HepG2 (cell line): ENCODE data around the gene SPINK5. TPM values are rescaled to one million over a fixed set of nuclear protein-coding genes. Genes with fewer than 3 reads are reported as not detected.

Experiments used
- ATAC-seq: fragments of 200-7000 bp; cut with Tn5 transposase; 3 replicates; pipeline ENCODE4 v1.9.1; 2020; ENCODE audit warnings: mild to moderate bottlenecking, moderate library complexity
- BruUV-seq: library from RNA; stranded (reverse); fragments of 400-500 nt; replicated peaks from 2 replicates; lab custom pipeline; 2021; lab: Mats Ljungman, UMichigan
- CTCF ChIA-PET: fragments of 300-600 bp; formaldehyde crosslinking; extraction: SDS; loops from one replicate; lab custom pipeline; 2021; ENCODE audit warnings: low total read pairs, inconsistent platforms, low intra/inter-chr PET ratio; lab: Yijun Ruan, JAX
- POLR2A ChIA-PET: fragments of 350-600 bp; sonication (Branson Sonifier 250); formaldehyde crosslinking; loops from one replicate; lab custom pipeline; 2020; ENCODE audit warnings: antibody characterized with exemption, inconsistent platforms; lab: Yijun Ruan, JAX
- DNase-seq: peaks from one replicate; pipeline ENCODE4 v3.0.0-alpha.2; 2015; ENCODE audit warnings: low spot score
- FAIRE-seq: peaks from 3 replicates; lab custom pipeline; 2011; peaks lifted over from hg19 to GRCh38; lab: Jason Lieb, UNC
- H2AFZ ChIP-seq: one replicate; pipeline ENCODE4 v1.6.1; 2011; ENCODE audit warnings: low read length, inconsistent platforms
- H3K27ac ChIP-seq: fragments of 300-600 bp; 3 replicates; pipeline ENCODE4 v1.8.0; 2011; ENCODE audit warnings: mixed run types, mild to moderate bottlenecking, mixed read lengths, low read length, inconsistent platforms; ENCODE audit not compliant: insufficient read depth; ENCODE audit errors: extremely low read length
- H3K27me3 ChIP-seq, 2 experiments: fragments of 200-600 bp in 1 of 2; 2 replicates in 1 of 2; 3 replicates in 1 of 2; pipeline versions ENCODE4 v1.6.0 to v1.8.0; 2011; ENCODE audit warnings: low read length in 2 of 2, mild to moderate bottlenecking in 2 of 2, moderate library complexity in 2 of 2, inconsistent platforms in 1 of 2; ENCODE audit not compliant: insufficient read depth in 2 of 2, control insufficient read depth in 1 of 2
- H3K36me3 ChIP-seq, 2 experiments: fragments of 200-600 bp in 1 of 2; replicated peaks in 1 of 2; 2 replicates in 1 of 2; 3 replicates in 1 of 2; pipeline versions ENCODE4 v1.5.1 to v1.8.0; 2011; ENCODE audit warnings: low read length in 2 of 2, inconsistent platforms in 1 of 2; ENCODE audit not compliant: insufficient read depth in 2 of 2, control insufficient read depth in 1 of 2
- H3K4me1 ChIP-seq: 2 replicates; pipeline ENCODE4 v1.5.1; 2012; ENCODE audit warnings: low read length, inconsistent platforms; ENCODE audit not compliant: insufficient read depth
- H3K4me2 ChIP-seq: 2 replicates; pipeline ENCODE4 v1.6.0; 2011; ENCODE audit warnings: low read depth, low read length, inconsistent platforms
- H3K4me3 ChIP-seq, 3 experiments: fragments of 200-600 bp in 1 of 3; sonication (generic), shearing (Covaris generic) in 1 of 3; replicated peaks in 1 of 3; 2 replicates each; pipeline ENCODE4 v1.5.1; 2011 to 2016; ENCODE audit warnings: low read length in 3 of 3, inconsistent platforms in 2 of 3, low read depth in 2 of 3, mild to moderate bottlenecking in 2 of 3, control low read depth in 1 of 3, mixed read lengths in 1 of 3; ENCODE audit not compliant: insufficient read depth in 1 of 3
- H3K79me2 ChIP-seq: one replicate; pipeline ENCODE4 v1.6.1; 2011; ENCODE audit warnings: low read length, inconsistent platforms; ENCODE audit not compliant: insufficient read depth
- H3K9ac ChIP-seq: 2 replicates; pipeline ENCODE4 v1.6.0; 2011; ENCODE audit warnings: mild to moderate bottlenecking, low read depth, low read length, inconsistent platforms; ENCODE audit not compliant: insufficient read depth
- H3K9me3 ChIP-seq: 2 replicates; pipeline ENCODE4 v1.5.1; 2012; ENCODE audit warnings: mild to moderate bottlenecking, low read length
- H4K20me1 ChIP-seq: 2 replicates; pipeline ENCODE4 v1.6.0; 2011; ENCODE audit warnings: inconsistent platforms, mild to moderate bottlenecking, low read length, moderate library complexity; ENCODE audit not compliant: insufficient read depth
- IKZF5 ChIP-seq: IDR thresholded peaks from 2 replicates; pipeline ENCODE4 v1.6.1; 2018; ENCODE audit warnings: missing genetic modification reagents, mild to moderate bottlenecking, missing compliant biosample characterization
- IRF2 ChIP-seq: IDR thresholded peaks from 2 replicates; pipeline ENCODE4 v1.6.1; 2018; ENCODE audit warnings: missing genetic modification reagents, missing compliant biosample characterization
- JUN ChIP-seq: sonication (generic); formaldehyde crosslinking; IDR thresholded peaks from 2 replicates; pipeline ENCODE4 v1.4.0; 2020; ENCODE audit warnings: mild to moderate bottlenecking, missing genetic modification reagents
- KDM3A ChIP-seq: IDR thresholded peaks from 2 replicates; pipeline ENCODE4 v1.6.1; 2018; ENCODE audit warnings: low read depth, missing compliant biosample characterization
- MZF1 ChIP-seq: sonication (generic); formaldehyde crosslinking; IDR thresholded peaks from 2 replicates; pipeline ENCODE4 v1.8.1; 2023; ENCODE audit warnings: mild to moderate bottlenecking, missing genetic modification reagents, borderline replicate concordance
- NFKBIZ ChIP-seq: IDR thresholded peaks from 2 replicates; pipeline ENCODE4 v1.6.1; 2018; ENCODE audit warnings: missing genetic modification reagents, missing compliant biosample characterization
- RBM22 ChIP-seq: fragments of 200-400 bp; formaldehyde crosslinking; optimal IDR thresholded peaks from 2 replicates; pipeline ENCODE3; 2017; ENCODE audit warnings: mild to moderate bottlenecking, low read length, moderate library complexity
- RFX1 ChIP-seq: fragments of 450-650 bp; IDR thresholded peaks from 2 replicates; pipeline ENCODE4 v1.6.1; 2017
- RXRB ChIP-seq: IDR thresholded peaks from 2 replicates; pipeline ENCODE4 v1.6.1; 2016; ENCODE audit warnings: borderline replicate concordance, missing genetic modification reagents, missing compliant biosample characterization
- SAFB2 ChIP-seq: sonication (generic); formaldehyde crosslinking; IDR thresholded peaks from 2 replicates; pipeline ENCODE4 v1.5.1; 2020; ENCODE audit warnings: missing genetic modification reagents, low read depth, mild to moderate bottlenecking, borderline replicate concordance
- XRCC5 ChIP-seq: fragments of 200-400 bp; formaldehyde crosslinking; optimal IDR thresholded peaks from 2 replicates; pipeline ENCODE3; 2017; ENCODE audit warnings: mild to moderate bottlenecking, low read length
- ZBTB25 ChIP-seq: IDR thresholded peaks from 2 replicates; pipeline ENCODE4 v1.6.1; 2018; ENCODE audit warnings: missing genetic modification reagents
- ZNF441 ChIP-seq: sonication (generic); formaldehyde crosslinking; IDR thresholded peaks from 2 replicates; pipeline ENCODE4 v1.7.0; 2021; ENCODE audit warnings: missing genetic modification reagents, borderline replicate concordance
- WGBS: methylation state at CpG from one replicate; pipeline ENCODE4 v1.1.6; 2017; ENCODE audit warnings: low lambda C conversion rate; 5-methylcytosine and 5-hydroxymethylcytosine counted together
- in situ Hi-C: cut with HindIII; loops from 2 replicates; pipeline ENCODE4 v1.10.0; 2017; ENCODE audit warnings: low pct_unique_long_range_greater_than_20kb; ENCODE audit not compliant: extremely low pct_ligation_motif_present
- intact Hi-C: fragments of 100-400 bp; cut with micrococcal nuclease; formaldehyde crosslinking; loops from one replicate; pipeline ENCODE4 v1.10.0; 2022; ENCODE audit not compliant: unreplicated experiment
- polyA plus RNA-seq, 8 experiments: library from polyadenylated mRNA; depleted of rRNA in 3 of 8; stranded (reverse) in 7 of 8; unstranded in 1 of 8; fragments of >200 nt; fragmentation: Illumina TruSeq in 4 of 8; extraction: Trizol in 4 of 8; gene quantifications; 2 replicates each; pipeline versions ENCODE4 v1.2.1 to v1.2.3, GENCODE V29; 2011 to 2016; ENCODE audit warnings: low read depth in 4 of 8, missing spikeins in 1 of 8, mixed read lengths in 1 of 8; ENCODE audit not compliant: insufficient read depth in 1 of 8
- total RNA-seq, 5 experiments: library from RNA; depleted of rRNA; stranded (reverse); fragments of >200 nt; fragmentation: Illumina TruSeq; extraction: Trizol; gene quantifications; 2 replicates each; pipeline ENCODE4 v1.2.3, GENCODE V29; 2016; ENCODE audit warnings: low read depth in 1 of 5
- TF ChIP-seq, protein P1 (sequence below): sonication (generic); formaldehyde crosslinking; IDR thresholded peaks from 2 replicates; pipeline ENCODE4 v1.4.0; 2020; ENCODE audit warnings: missing genetic modification reagents, borderline replicate concordance
- TF ChIP-seq, protein P2 (sequence below): sonication (generic); formaldehyde crosslinking; IDR thresholded peaks from 2 replicates; pipeline ENCODE4 v1.9.0; 2022; ENCODE audit warnings: low read depth, missing genetic modification reagents
- TF ChIP-seq, protein P3 (sequence below): sonication (generic); formaldehyde crosslinking; conservative IDR thresholded peaks from 2 replicates; pipeline ENCODE4 v1.5.0; 2020; ENCODE audit warnings: missing genetic modification reagents

SPINK5 gene
- total and polyA plus RNA-seq, 2 of the 13 experiments (the other 11 are each of a cell fraction or from before 2014, with no cell fraction given) = 0.03 TPM; not detected in 1

DNA sequence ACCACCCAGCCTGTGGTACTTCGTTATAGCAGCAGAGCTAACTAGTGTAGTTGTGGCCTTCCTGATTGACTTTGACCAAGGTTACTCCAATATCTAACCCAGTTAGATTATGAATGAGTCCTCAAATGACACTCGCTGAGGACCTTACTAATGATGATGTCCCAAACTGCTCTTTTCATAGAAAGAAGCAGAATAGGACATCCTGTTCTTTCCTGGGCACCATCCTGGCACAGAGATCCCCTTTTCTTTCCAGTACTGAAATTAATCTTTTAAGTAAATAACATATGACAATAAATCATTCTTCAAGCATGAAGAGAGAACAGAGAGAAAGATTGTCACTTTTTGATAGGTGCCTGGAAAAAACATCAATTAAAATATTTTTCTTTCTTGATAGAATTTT is 77.9 kb downstream of the SPINK5 start:
- ATAC-seq = no peak
- no peak overlapping the region for H2AFZ ChIP-seq
- CTCF ChIA-PET = no interaction called here

More for the DNA sequence above, 77.9 kb downstream of the SPINK5 start:
- Histone ChIP-seq H3K4me3 (no peak overlapping the region), H3K9ac (no peak overlapping the region), H3K27me3 (no peaks in the 10 kb centered on the region), H3K36me3 (no peaks in the 10 kb centered on the region), H4K20me1 (no peaks in the 10 kb centered on the region), H3K79me2 (no peaks in the 10 kb centered on the region), H3K9me3 (no peaks in the 10 kb centered on the region), H3K4me2 (no peak overlapping the region), H3K27ac (no peak overlapping the region), H3K4me1 (peaks cover 19% of the 10 kb centered on the region)
- POLR2A ChIA-PET = no interaction called here
- WGBS = 9% methylated on average over 2 of the region's 2 CpGs
- DNase-seq = no peak
- no TSS peak for BruUV-seq
- TF ChIP-seq RFX1 = no peak
- TF ChIP-seq ZNF441 (CRISPR knock-in tag) = no peak
- TF ChIP-seq, protein P1, sequence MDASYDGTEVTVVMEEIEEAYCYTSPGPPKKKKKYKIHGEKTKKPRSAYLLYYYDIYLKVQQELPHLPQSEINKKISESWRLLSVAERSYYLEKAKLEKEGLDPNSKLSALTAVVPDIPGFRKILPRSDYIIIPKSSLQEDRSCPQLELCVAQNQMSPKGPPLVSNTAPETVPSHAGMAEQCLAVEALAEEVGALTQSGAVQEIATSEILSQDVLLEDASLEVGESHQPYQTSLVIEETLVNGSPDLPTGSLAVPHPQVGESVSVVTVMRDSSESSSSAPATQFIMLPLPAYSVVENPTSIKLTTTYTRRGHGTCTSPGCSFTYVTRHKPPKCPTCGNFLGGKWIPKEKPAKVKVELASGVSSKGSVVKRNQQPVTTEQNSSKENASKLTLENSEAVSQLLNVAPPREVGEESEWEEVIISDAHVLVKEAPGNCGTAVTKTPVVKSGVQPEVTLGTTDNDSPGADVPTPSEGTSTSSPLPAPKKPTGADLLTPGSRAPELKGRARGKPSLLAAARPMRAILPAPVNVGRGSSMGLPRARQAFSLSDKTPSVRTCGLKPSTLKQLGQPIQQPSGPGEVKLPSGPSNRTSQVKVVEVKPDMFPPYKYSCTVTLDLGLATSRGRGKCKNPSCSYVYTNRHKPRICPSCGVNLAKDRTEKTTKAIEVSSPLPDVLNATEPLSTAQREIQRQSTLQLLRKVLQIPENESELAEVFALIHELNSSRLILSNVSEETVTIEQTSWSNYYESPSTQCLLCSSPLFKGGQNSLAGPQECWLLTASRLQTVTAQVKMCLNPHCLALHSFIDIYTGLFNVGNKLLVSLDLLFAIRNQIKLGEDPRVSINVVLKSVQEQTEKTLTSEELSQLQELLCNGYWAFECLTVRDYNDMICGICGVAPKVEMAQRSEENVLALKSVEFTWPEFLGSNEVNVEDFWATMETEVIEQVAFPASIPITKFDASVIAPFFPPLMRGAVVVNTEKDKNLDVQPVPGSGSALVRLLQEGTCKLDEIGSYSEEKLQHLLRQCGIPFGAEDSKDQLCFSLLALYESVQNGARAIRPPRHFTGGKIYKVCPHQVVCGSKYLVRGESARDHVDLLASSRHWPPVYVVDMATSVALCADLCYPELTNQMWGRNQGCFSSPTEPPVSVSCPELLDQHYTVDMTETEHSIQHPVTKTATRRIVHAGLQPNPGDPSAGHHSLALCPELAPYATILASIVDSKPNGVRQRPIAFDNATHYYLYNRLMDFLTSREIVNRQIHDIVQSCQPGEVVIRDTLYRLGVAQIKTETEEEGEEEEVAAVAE (CRISPR knock-in tag) = no peak
- TF ChIP-seq, protein P2, sequence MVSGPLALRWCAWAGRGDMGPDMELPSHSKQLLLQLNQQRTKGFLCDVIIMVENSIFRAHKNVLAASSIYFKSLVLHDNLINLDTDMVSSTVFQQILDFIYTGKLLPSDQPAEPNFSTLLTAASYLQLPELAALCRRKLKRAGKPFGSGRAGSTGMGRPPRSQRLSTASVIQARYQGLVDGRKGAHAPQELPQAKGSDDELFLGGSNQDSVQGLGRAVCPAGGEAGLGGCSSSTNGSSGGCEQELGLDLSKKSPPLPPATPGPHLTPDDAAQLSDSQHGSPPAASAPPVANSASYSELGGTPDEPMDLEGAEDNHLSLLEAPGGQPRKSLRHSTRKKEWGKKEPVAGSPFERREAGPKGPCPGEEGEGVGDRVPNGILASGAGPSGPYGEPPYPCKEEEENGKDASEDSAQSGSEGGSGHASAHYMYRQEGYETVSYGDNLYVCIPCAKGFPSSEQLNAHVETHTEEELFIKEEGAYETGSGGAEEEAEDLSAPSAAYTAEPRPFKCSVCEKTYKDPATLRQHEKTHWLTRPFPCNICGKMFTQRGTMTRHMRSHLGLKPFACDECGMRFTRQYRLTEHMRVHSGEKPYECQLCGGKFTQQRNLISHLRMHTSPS (CRISPR knock-in tag) = no peak
- TF ChIP-seq IRF2 (CRISPR knock-in tag) = no peak
- TF ChIP-seq RBM22 = no peak
- no peak for TF ChIP-seq JUN (CRISPR knock-in tag)
- TF ChIP-seq IKZF5 (CRISPR knock-in tag) = no peak
- no peak for TF ChIP-seq KDM3A (CRISPR knock-in tag)
- TF ChIP-seq, protein P3, sequence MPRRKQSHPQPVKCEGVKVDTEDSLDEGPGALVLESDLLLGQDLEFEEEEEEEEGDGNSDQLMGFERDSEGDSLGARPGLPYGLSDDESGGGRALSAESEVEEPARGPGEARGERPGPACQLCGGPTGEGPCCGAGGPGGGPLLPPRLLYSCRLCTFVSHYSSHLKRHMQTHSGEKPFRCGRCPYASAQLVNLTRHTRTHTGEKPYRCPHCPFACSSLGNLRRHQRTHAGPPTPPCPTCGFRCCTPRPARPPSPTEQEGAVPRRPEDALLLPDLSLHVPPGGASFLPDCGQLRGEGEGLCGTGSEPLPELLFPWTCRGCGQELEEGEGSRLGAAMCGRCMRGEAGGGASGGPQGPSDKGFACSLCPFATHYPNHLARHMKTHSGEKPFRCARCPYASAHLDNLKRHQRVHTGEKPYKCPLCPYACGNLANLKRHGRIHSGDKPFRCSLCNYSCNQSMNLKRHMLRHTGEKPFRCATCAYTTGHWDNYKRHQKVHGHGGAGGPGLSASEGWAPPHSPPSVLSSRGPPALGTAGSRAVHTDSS (CRISPR knock-in tag) = no peak
- no peak for TF ChIP-seq SAFB2 (CRISPR knock-in tag)
- no peak for TF ChIP-seq ZBTB25 (CRISPR knock-in tag)
- no peak for TF ChIP-seq NFKBIZ (CRISPR knock-in tag)
- no peak for TF ChIP-seq MZF1 (CRISPR knock-in tag)
- TF ChIP-seq RXRB (CRISPR knock-in tag) = no peak
- TF ChIP-seq XRCC5 = no peak
- no peak for FAIRE-seq
- in situ Hi-C loops (no loop called here), intact Hi-C loops (loop anchor here (10.0 kb wide), 2 partner anchors 243 to 307 kb away; partner anchors contain the start of genes FBXO38 and SPINK1)
